Calu3 (cell line): ENCODE results near the gene MYOM1. TPM values are rescaled to one million over a fixed set of nuclear protein-coding genes. Genes with fewer than 3 reads are reported as not detected.

Experiments
- BruUV-seq: library from RNA; stranded (reverse); fragments of 400-500 nt; replicated peaks from 2 replicates; lab custom pipeline; 2021; lab: Mats Ljungman, UMichigan
- CTCF ChIA-PET: fragments of 300-600 bp; sonication (Branson Sonifier 250); formaldehyde crosslinking; loops from one replicate; lab custom pipeline; 2022; ENCODE audit warnings: antibody characterized with exemption; lab: Charles Lee
- DNase-seq: peaks from one replicate; pipeline ENCODE4 v3.0.0; 2022
- H3K27ac Mint-ChIP-seq: one replicate; pipeline ENCODE4 v1.8.0; 2022; ENCODE audit warnings: mixed read lengths; ENCODE audit not compliant: unreplicated experiment
- H3K27me3 Mint-ChIP-seq: one replicate; pipeline ENCODE4 v1.8.0; 2022; ENCODE audit warnings: mixed read lengths; ENCODE audit not compliant: unreplicated experiment
- H3K36me3 Mint-ChIP-seq: one replicate; pipeline ENCODE4 v1.8.0; 2022; ENCODE audit warnings: mild to moderate bottlenecking, moderate library complexity, mixed read lengths; ENCODE audit not compliant: insufficient read depth, unreplicated experiment
- H3K4me1 Mint-ChIP-seq: one replicate; pipeline ENCODE4 v1.8.0; 2022; ENCODE audit warnings: mild to moderate bottlenecking, low read depth, mixed read lengths; ENCODE audit not compliant: unreplicated experiment
- H3K4me3 Mint-ChIP-seq: one replicate; pipeline ENCODE4 v1.8.0; 2022; ENCODE audit warnings: mild to moderate bottlenecking, low read depth, moderate library complexity, mixed read lengths; ENCODE audit not compliant: unreplicated experiment
- H3K9me3 Mint-ChIP-seq: one replicate; pipeline ENCODE4 v1.8.0; 2022; ENCODE audit warnings: low read depth, mixed read lengths; ENCODE audit not compliant: unreplicated experiment
- intact Hi-C: fragments of 100-400 bp; cut with micrococcal nuclease; formaldehyde crosslinking; loops from one replicate; pipeline ENCODE4 v1.10.0; 2022; ENCODE audit not compliant: unreplicated experiment
- total RNA-seq: library from RNA; stranded (reverse); gene quantifications from 2 replicates; pipeline ENCODE4 v1.2.3, GENCODE V29; 2022
- TF ChIP-seq, protein P1 (sequence below): fragments of 200-600 bp; IDR thresholded peaks from one replicate; pipeline ENCODE4 v1.8.0; 2022; ENCODE audit warnings: antibody characterized with exemption; ENCODE audit not compliant: unreplicated experiment

The MYOM1 gene
- total RNA-seq, 1 experiment from 2014 or later, result 16.5 TPM

DNA sequence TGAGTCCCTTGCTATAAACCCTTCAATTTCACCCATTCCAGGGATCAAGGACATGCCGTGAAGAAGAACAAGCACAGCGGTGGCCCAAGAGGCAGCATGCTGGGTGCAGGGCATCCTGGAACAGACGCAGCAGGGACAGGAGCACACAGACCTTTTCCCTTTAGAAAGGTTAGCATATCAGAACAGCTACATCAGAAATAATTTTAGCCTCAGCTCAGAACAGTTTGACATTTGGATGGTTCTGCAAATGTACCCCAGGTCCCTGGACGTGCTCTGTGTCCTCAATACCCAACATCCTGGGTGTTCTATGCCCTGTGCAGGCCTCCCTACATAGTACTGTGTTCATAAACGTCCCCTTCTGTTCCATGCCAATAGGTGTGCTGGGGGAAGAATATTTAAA lies 80.4 kb downstream of the MYOM1 start:
- no TSS peak for BruUV-seq
- no peaks in the 10 kb centered on the region for H3K27me3 Mint-ChIP-seq
- no peaks in the 10 kb centered on the region for H3K4me1 Mint-ChIP-seq
- CTCF ChIA-PET, result interaction anchor here (0.7 kb wide), 1 partner anchor 76 kb away, joined by 3 read pairs; no protein-coding TSS in a partner anchor
- intact Hi-C loops, result no loop called here
- no peak for DNase-seq
- H3K36me3 Mint-ChIP-seq, result peaks cover 5% of the 10 kb centered on the region
- H3K9me3 Mint-ChIP-seq, result no peaks in the 10 kb centered on the region
- TF ChIP-seq, protein P1, sequence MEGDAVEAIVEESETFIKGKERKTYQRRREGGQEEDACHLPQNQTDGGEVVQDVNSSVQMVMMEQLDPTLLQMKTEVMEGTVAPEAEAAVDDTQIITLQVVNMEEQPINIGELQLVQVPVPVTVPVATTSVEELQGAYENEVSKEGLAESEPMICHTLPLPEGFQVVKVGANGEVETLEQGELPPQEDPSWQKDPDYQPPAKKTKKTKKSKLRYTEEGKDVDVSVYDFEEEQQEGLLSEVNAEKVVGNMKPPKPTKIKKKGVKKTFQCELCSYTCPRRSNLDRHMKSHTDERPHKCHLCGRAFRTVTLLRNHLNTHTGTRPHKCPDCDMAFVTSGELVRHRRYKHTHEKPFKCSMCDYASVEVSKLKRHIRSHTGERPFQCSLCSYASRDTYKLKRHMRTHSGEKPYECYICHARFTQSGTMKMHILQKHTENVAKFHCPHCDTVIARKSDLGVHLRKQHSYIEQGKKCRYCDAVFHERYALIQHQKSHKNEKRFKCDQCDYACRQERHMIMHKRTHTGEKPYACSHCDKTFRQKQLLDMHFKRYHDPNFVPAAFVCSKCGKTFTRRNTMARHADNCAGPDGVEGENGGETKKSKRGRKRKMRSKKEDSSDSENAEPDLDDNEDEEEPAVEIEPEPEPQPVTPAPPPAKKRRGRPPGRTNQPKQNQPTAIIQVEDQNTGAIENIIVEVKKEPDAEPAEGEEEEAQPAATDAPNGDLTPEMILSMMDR, result no peak
- no peak overlapping the region for H3K4me3 Mint-ChIP-seq
- H3K27ac Mint-ChIP-seq, result no peak overlapping the region

DNA sequence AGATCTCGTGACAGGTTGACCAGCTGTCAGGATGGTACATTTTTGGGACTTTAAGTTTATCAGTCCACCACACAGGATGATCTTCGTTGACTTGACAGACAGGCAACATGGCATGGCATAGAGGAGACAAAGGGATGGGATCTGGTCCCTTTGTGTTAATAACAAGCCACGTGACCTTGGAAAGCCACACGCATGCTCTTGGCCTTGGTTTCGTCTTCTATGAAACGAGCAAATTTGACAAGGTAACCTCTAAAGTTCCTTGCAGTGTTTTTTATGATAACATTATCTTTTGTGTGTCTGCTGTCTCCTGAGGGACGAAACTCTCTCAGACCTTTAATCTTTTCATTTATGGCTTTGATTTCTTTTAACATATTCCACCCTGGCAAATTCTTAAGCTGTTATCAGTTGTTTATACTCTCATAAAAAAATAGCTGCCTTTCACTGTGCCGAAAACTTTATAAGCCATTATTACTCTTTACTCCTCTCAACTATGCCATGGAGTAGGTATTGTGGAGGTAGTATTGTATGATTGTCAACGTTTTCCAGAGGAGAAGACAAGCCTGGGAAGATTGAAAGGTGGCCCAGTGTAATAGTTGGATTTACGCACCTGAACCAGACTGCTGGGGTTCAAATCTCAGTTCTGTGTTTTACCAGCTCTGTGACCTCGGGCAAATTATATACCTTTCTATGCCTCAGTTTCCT lies 81.3 kb downstream of the MYOM1 start:
- Mint-ChIP-seq H3K27ac (no peak overlapping the region), H3K4me3 (no peak overlapping the region), H3K4me1 (no peaks in the 10 kb centered on the region), H3K9me3 (no peaks in the 10 kb centered on the region), H3K27me3 (no peaks in the 10 kb centered on the region), H3K36me3 (peaks cover 5% of the 10 kb centered on the region)
- intact Hi-C loops, result no loop called here
- CTCF ChIA-PET, result no interaction called here
- DNase-seq, result no peak
- TF ChIP-seq, protein P1, result no peak
- no TSS peak for BruUV-seq

DNA sequence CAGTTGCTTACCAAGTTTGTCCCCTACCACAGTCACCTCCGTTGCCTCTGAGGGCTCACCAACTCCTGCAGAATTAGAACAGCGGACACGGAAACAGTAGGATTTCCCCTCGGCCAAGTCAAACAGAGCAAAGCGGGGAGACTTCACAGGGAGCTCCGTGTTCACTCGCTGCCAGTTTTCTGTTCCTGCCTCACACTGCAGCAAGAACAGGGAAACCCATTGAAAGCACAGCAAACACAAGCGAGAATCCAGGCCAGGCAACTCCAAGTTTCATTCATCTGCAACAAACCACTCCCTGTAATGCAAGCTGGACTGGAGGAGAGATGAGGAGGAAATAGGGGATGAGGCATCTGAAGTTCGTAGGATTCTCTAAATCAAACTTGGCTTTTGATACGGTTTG lies 84.2 kb downstream of the MYOM1 start:
- H3K4me1 Mint-ChIP-seq, result no peaks in the 10 kb centered on the region
- CTCF ChIA-PET, result no interaction called here
- H3K36me3 Mint-ChIP-seq, result peaks cover 5% of the 10 kb centered on the region
- TF ChIP-seq, protein P1, result no peak
- no TSS peak for BruUV-seq
- no peak overlapping the region for H3K4me3 Mint-ChIP-seq
- intact Hi-C loops, result no loop called here
- no peak overlapping the region for H3K27ac Mint-ChIP-seq
- H3K9me3 Mint-ChIP-seq, result no peaks in the 10 kb centered on the region
- no peaks in the 10 kb centered on the region for H3K27me3 Mint-ChIP-seq
- no peak for DNase-seq

DNA sequence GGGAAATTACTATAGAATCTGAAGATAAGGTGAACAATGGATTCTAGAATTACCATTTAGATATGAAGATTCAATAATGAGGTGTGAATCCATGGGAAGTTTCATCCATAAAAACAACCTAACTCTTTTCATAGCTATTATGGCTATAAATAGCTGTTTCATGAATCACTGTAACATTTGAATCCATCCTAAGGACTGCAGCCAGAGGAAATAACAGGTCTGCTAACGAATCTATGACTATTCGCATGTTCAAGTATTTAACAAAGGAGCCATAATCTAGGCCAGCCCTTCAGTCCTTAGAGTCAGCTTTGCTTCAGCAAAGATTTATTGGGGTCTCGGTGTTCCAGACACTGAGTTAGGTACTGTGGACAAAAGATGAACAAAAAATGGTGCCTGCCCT lies 87.1 kb downstream of the MYOM1 start:
- Mint-ChIP-seq H3K4me1 (no peaks in the 10 kb centered on the region), H3K36me3 (peaks cover 5% of the 10 kb centered on the region), H3K9me3 (no peaks in the 10 kb centered on the region), H3K4me3 (no peak overlapping the region), H3K27ac (no peak overlapping the region), H3K27me3 (no peaks in the 10 kb centered on the region)
- CTCF ChIA-PET, result no interaction called here
- TF ChIP-seq, protein P1, result no peak
- no TSS peak for BruUV-seq
- intact Hi-C loops, result no loop called here
- no peak for DNase-seq
